OCI-LY7 (cell line): ENCODE data around the gene CCNK. TPM values are rescaled to one million over a fixed set of nuclear protein-coding genes. Genes with fewer than 3 reads are reported as not detected.

ENCODE experiments used
- BruUV-seq: library from RNA; stranded (reverse); fragments of 400-500 nt; replicated peaks from 2 replicates; lab custom pipeline; 2021; lab: Mats Ljungman, UMichigan
- CTCF ChIA-PET: fragments of 300-600 bp; sonication (Branson Sonifier 250); formaldehyde crosslinking; loops from one replicate; lab custom pipeline; 2022; ENCODE audit warnings: antibody characterized with exemption; ENCODE audit not compliant: unreplicated experiment; lab: Charles Lee
- POLR2A ChIA-PET: fragments of 300-600 bp; sonication (Branson Sonifier 250); formaldehyde crosslinking; loops from one replicate; lab custom pipeline; 2022; ENCODE audit warnings: antibody characterized with exemption; lab: Charles Lee
- DNase-seq: peaks from one replicate; pipeline ENCODE4 v3.0.0-alpha.2; 2015; ENCODE audit warnings: low spot score
- H2AFZ ChIP-seq: fragments of 200-600 bp; sonication (generic), shearing (Covaris generic); 2 replicates; pipeline ENCODE4 v1.6.1; 2014; ENCODE audit warnings: mild to moderate bottlenecking, antibody characterized with exemption, low read length, moderate library complexity
- H3K27ac ChIP-seq: fragments of 200-600 bp; sonication (generic); 2 replicates; pipeline ENCODE4 v1.5.1; 2014; ENCODE audit warnings: mixed run types, low read depth, mild to moderate bottlenecking, moderate library complexity, low read length, inconsistent platforms; ENCODE audit not compliant: poor library complexity, severe bottlenecking
- H3K36me3 ChIP-seq: fragments of 200-600 bp; sonication (generic); 2 replicates; pipeline ENCODE4 v1.6.1; 2014; ENCODE audit warnings: mild to moderate bottlenecking, antibody characterized with exemption, low read length, moderate library complexity, mixed read lengths; ENCODE audit not compliant: insufficient read depth
- H3K4me1 ChIP-seq: fragments of 200-600 bp; sonication (generic); 2 replicates; pipeline ENCODE4 v1.5.1; 2014; ENCODE audit warnings: mild to moderate bottlenecking, low read length; ENCODE audit not compliant: insufficient read depth, poor library complexity, severe bottlenecking
- H3K4me2 ChIP-seq: fragments of 200-600 bp; sonication (generic); 2 replicates; pipeline ENCODE4 v1.6.1; 2014; ENCODE audit warnings: mild to moderate bottlenecking, low read length
- H3K4me3 ChIP-seq: fragments of 200-600 bp; sonication (generic); 2 replicates; pipeline ENCODE4 v1.5.1; 2014; ENCODE audit warnings: mild to moderate bottlenecking, low read depth, low read length; ENCODE audit not compliant: poor library complexity, severe bottlenecking
- H3K79me2 ChIP-seq: fragments of 200-600 bp; sonication (generic); 2 replicates; pipeline ENCODE4 v1.6.1; 2016; ENCODE audit warnings: low read depth, mild to moderate bottlenecking, low read length, moderate library complexity, mixed read lengths; ENCODE audit not compliant: insufficient read depth
- H3K9me2 ChIP-seq: fragments of 200-600 bp; sonication (generic); 2 replicates; pipeline ENCODE4 v1.6.1; 2016; ENCODE audit warnings: mild to moderate bottlenecking, low read length, mixed read lengths; ENCODE audit not compliant: insufficient read depth
- H3K9me3 ChIP-seq: fragments of 200-600 bp; sonication (generic); 2 replicates; pipeline ENCODE4 v1.6.1; 2014; ENCODE audit warnings: mild to moderate bottlenecking, mixed run types, low read length, mixed read lengths
- H4K20me1 ChIP-seq: fragments of 200-600 bp; sonication (generic); 2 replicates; pipeline ENCODE4 v1.6.1; 2014; ENCODE audit warnings: mild to moderate bottlenecking, antibody characterized with exemption, low read length, moderate library complexity, mixed read lengths; ENCODE audit not compliant: insufficient read depth
- CTCF ChIP-seq: fragments of 200-600 bp; sonication (generic); conservative IDR thresholded peaks from 2 replicates; pipeline ENCODE4 v1.5.1; 2014; ENCODE audit warnings: mild to moderate bottlenecking, antibody characterized with exemption, low read length, moderate library complexity, mixed read lengths
- EZH2phosphoT487 ChIP-seq: fragments of 200-600 bp; sonication (generic); IDR thresholded peaks from 2 replicates; pipeline ENCODE4 v1.6.1; 2018; ENCODE audit warnings: low read depth, borderline replicate concordance, mild to moderate bottlenecking, mixed run types, antibody characterized with exemption, low read length, moderate library complexity, mixed read lengths
- intact Hi-C: fragments of 100-400 bp; cut with micrococcal nuclease; formaldehyde crosslinking; loops from one replicate; pipeline ENCODE4 v1.10.0; 2022; ENCODE audit not compliant: unreplicated experiment
- total RNA-seq, 2 experiments: library from RNA; depleted of rRNA in 1 of 2; stranded (reverse); fragments of >200 nt in 1 of 2; shearing (Covaris generic) in 1 of 2; gene quantifications; 2 replicates each; pipeline ENCODE4 v1.2.3, GENCODE V29; 2014 to 2022

Gene CCNK
- total RNA-seq, 2 experiments from 2014 or later, result 25.1 to 69.0 TPM

GRCh38 chr14:99461411-99462085 is 19.7 kb upstream of the CCNK start:
- Histone ChIP-seq H3K27ac (no peak overlapping the region), H3K4me2 (no peak overlapping the region), H3K79me2 (no peaks in the 10 kb centered on the region), H3K4me3 (no peak overlapping the region), H3K9me2 (no peaks in the 10 kb centered on the region), H2AFZ (no peak overlapping the region), H3K9me3 (no peaks in the 10 kb centered on the region), H3K36me3 (peaks cover 82% of the 10 kb centered on the region), H3K4me1 (no peaks in the 10 kb centered on the region), H4K20me1 (no peaks in the 10 kb centered on the region)
- DNase-seq, result no peak
- CTCF ChIA-PET, result interaction anchor here (0.5 kb wide), 2 partner anchors 143 to 504 kb away, joined by 3 to 4 read pairs; no protein-coding TSS in a partner anchor
- no TSS peak for BruUV-seq
- TF ChIP-seq CTCF (no peak), EZH2phosphoT487 (no peak)
- intact Hi-C loops, result no loop called here
- POLR2A ChIA-PET, result interaction anchor here (0.7 to 1.6 kb wide), 3 partner anchors 10 to 33 kb away, joined by 3 to 5 read pairs (median 3); no protein-coding TSS in a partner anchor

GRCh38 chr14:99462210-99462609 is 19.0 kb upstream of the CCNK start:
- BruUV-seq, result no TSS peak
- ChIA-PET POLR2A (interaction anchor here (0.7 to 1.6 kb wide), 2 partner anchors 9 to 32 kb away, joined by 3 to 5 read pairs; no protein-coding TSS in a partner anchor), CTCF (interaction anchor here (0.5 kb wide), 1 partner anchor 225 kb away, joined by 4 read pairs; no protein-coding TSS in a partner anchor)
- no peak overlapping the region for H3K27ac ChIP-seq
- no peaks in the 10 kb centered on the region for H3K79me2 ChIP-seq
- DNase-seq, result no peak
- no peaks in the 10 kb centered on the region for H3K4me1 ChIP-seq
- H3K36me3 ChIP-seq, result peaks cover 75% of the 10 kb centered on the region
- H3K4me3 ChIP-seq, result no peak overlapping the region
- no peak for TF ChIP-seq CTCF
- TF ChIP-seq EZH2phosphoT487, result no peak
- no peak overlapping the region for H2AFZ ChIP-seq
- H4K20me1 ChIP-seq, result no peaks in the 10 kb centered on the region
- H3K4me2 ChIP-seq, result no peak overlapping the region
- intact Hi-C loops, result no loop called here
- no peaks in the 10 kb centered on the region for H3K9me2 ChIP-seq
- H3K9me3 ChIP-seq, result no peaks in the 10 kb centered on the region

- no TSS peak for BruUV-seq
- Histone ChIP-seq H3K4me2 (no peak overlapping the region), H3K9me2 (no peaks in the 10 kb centered on the region), H3K79me2 (peaks cover 9% of the 10 kb centered on the region), H3K4me1 (no peaks in the 10 kb centered on the region), H3K9me3 (no peaks in the 10 kb centered on the region), H3K4me3 (no peak overlapping the region), H3K36me3 (peaks cover 60% of the 10 kb centered on the region; the same call in 1 of the 2 replicates), H4K20me1 (peaks cover 5% of the 10 kb centered on the region; the same call in 1 of the 2 replicates), H3K27ac (no peak overlapping the region), H2AFZ (no peak overlapping the region)
- DNase-seq, result no peak
- TF ChIP-seq EZH2phosphoT487, result no peak
- TF ChIP-seq CTCF, result no peak
- ChIA-PET CTCF (no interaction called here), POLR2A (no interaction called here)
- intact Hi-C loops, result no loop called here
Observed at GRCh38 chr14:99463974-99464373, 17.2 kb upstream of the CCNK start.
